ENCODE results near the gene UNC5B. TPM values are rescaled to one million over a fixed set of nuclear protein-coding genes. Genes with fewer than 3 reads are reported as not detected.

The UNC5B gene
- total RNA-seq, 1 donor from 2014 or later, result not detected

- Mint-ChIP-seq H3K9me3 (no peaks in the 10 kb centered on the region), H3K27me3 (ENCODE audit: low read depth) (no peaks in the 10 kb centered on the region), H3K4me3 (ENCODE audit: low read depth) (no peak overlapping the region), H3K36me3 (ENCODE audit: low read depth) (no peaks in the 10 kb centered on the region), H3K27ac (no peak overlapping the region), H3K4me1 (ENCODE audit: low read depth) (no peaks in the 10 kb centered on the region)
- intact Hi-C loops (cut with micrococcal nuclease), result no loop called here
- DNase-seq (ENCODE audit: low spot score), result no peak
These were observed 121.9 kb downstream of the UNC5B start for GRCh38 chr10:71334221-71334791.

- Mint-ChIP-seq H3K27me3 (ENCODE audit: low read depth) (no peaks in the 10 kb centered on the region), H3K36me3 (ENCODE audit: low read depth) (no peaks in the 10 kb centered on the region), H3K4me3 (ENCODE audit: low read depth) (no peak overlapping the region), H3K9me3 (no peaks in the 10 kb centered on the region), H3K4me1 (ENCODE audit: low read depth) (no peaks in the 10 kb centered on the region), H3K27ac (no peak overlapping the region)
- intact Hi-C loops (cut with micrococcal nuclease), result no loop called here
- no peak for DNase-seq (ENCODE audit: low spot score)
These were observed 122.9 kb downstream of the UNC5B start for GRCh38 chr10:71335173-71335708.

GRCh38 chr10:71336632-71337031, 124.3 kb downstream of the UNC5B start:
- Mint-ChIP-seq H3K9me3 (no peaks in the 10 kb centered on the region), H3K27me3 (ENCODE audit: low read depth) (no peaks in the 10 kb centered on the region), H3K4me3 (ENCODE audit: low read depth) (no peak overlapping the region), H3K27ac (no peak overlapping the region), H3K36me3 (ENCODE audit: low read depth) (no peaks in the 10 kb centered on the region), H3K4me1 (ENCODE audit: low read depth) (no peaks in the 10 kb centered on the region)
- intact Hi-C loops (cut with micrococcal nuclease), result no loop called here
- DNase-seq (ENCODE audit: low spot score), result no peak

GRCh38 chr10:71337219-71337701, 124.9 kb downstream of the UNC5B start:
- Mint-ChIP-seq H3K4me3 (ENCODE audit: low read depth) (no peak overlapping the region), H3K36me3 (ENCODE audit: low read depth) (no peaks in the 10 kb centered on the region), H3K27me3 (ENCODE audit: low read depth) (no peaks in the 10 kb centered on the region), H3K27ac (no peak overlapping the region), H3K9me3 (no peaks in the 10 kb centered on the region), H3K4me1 (ENCODE audit: low read depth) (no peaks in the 10 kb centered on the region)
- intact Hi-C loops (cut with micrococcal nuclease), result no loop called here
- DNase-seq (ENCODE audit: low spot score), result no peak

GRCh38 chr10:71338728-71339495, 126.5 kb downstream of the UNC5B start:
- H3K27ac Mint-ChIP-seq, result no peak overlapping the region
- no peaks in the 10 kb centered on the region for H3K9me3 Mint-ChIP-seq
- H3K4me1 Mint-ChIP-seq (ENCODE audit: low read depth), result no peaks in the 10 kb centered on the region
- no peak overlapping the region for H3K4me3 Mint-ChIP-seq (ENCODE audit: low read depth)
- no peak for DNase-seq (ENCODE audit: low spot score)
- H3K36me3 Mint-ChIP-seq (ENCODE audit: low read depth), result no peaks in the 10 kb centered on the region
- H3K27me3 Mint-ChIP-seq (ENCODE audit: low read depth), result no peaks in the 10 kb centered on the region
- intact Hi-C loops (cut with micrococcal nuclease), result no loop called here

DNA sequence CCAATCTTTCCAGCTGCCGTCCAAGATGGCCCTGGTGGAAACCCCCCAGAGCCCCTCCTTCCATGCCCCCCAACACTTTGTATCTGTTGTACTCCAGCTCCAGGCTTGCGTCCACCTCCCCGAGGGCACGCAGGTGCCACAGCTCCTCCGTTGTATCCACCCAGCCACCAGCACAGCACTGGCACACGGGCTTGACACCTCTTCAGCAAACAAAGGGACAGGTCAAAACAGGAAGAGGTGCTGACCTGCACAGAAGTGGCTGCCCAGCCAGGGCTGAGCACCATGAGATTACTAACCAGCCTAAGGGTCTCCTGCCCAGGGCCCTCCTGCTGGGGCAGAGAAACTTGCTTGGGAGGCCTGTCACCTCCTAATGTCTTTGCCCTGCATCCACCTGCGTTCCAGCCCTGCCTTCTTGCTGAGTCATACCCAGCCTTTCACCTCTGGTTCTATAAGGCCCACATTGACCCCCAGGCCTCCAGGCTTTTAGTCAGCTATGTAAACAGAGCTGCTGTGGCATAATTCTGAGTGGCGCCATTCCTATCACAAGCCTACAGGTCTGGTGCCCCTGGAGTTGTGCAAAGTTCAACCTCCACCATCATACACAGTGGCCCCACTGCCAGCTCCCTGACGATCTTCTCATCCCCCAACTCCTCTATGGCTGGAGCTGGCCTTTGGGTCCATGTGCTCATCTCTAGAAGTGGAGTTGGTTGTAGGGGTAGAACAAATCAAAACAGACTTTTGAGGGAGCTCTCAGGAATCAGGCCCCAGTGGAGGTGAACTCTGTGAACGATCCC, 127.6 kb downstream of the UNC5B start:
- intact Hi-C loops (cut with micrococcal nuclease), result no loop called here
- Mint-ChIP-seq H3K4me1 (ENCODE audit: low read depth) (no peaks in the 10 kb centered on the region), H3K36me3 (ENCODE audit: low read depth) (no peaks in the 10 kb centered on the region), H3K4me3 (ENCODE audit: low read depth) (no peak overlapping the region), H3K27me3 (ENCODE audit: low read depth) (no peaks in the 10 kb centered on the region), H3K27ac (no peak overlapping the region), H3K9me3 (no peaks in the 10 kb centered on the region)
- no peak for DNase-seq (ENCODE audit: low spot score)

DNA sequence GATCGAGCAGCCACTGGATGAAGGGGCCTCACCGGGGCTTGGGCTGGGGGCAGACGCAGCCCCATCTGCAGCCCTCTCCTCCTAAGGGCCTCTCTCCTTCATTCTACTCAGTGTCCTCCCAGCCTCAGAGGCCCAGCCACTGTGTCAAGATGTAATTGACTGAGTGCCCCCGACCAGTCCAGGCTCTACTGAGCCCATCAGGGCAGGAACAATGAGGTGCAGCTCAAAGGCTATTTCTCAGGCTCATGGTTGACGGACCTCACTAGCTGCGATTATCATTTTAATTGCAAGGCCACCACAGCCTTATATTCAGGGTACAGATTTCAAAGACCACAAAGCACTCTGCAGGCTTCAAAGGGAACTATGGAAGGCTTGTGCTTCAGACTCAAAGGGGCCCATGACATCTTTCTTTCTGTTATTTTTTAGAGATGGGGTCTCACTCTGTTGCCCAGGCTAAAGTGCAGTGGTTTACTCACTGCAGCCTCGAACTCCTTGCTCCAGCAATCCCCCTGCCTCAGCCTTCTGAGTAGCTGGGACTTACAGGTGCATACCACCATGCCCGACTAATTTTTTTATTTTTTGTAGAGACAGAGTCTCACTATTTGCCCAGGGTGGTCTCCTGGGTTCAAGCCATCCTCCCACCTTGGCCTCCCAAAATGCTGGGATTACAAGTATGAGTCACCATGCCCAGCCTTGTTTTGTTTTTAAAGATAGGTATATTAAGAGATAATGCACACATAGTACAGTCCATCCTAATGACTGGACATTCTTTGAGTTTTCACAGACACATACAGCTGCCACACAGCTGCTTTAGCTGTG, 130.4 kb downstream of the UNC5B start:
- H3K4me3 Mint-ChIP-seq (ENCODE audit: low read depth), result no peak overlapping the region
- H3K27ac Mint-ChIP-seq, result no peak overlapping the region
- H3K36me3 Mint-ChIP-seq (ENCODE audit: low read depth), result no peaks in the 10 kb centered on the region
- intact Hi-C loops (cut with micrococcal nuclease), result no loop called here
- no peaks in the 10 kb centered on the region for H3K9me3 Mint-ChIP-seq
- no peaks in the 10 kb centered on the region for H3K4me1 Mint-ChIP-seq (ENCODE audit: low read depth)
- no peak for DNase-seq (ENCODE audit: low spot score)
- H3K27me3 Mint-ChIP-seq (ENCODE audit: low read depth), result no peaks in the 10 kb centered on the region

- Mint-ChIP-seq H3K4me1 (ENCODE audit: low read depth) (no peaks in the 10 kb centered on the region), H3K4me3 (ENCODE audit: low read depth) (no peak overlapping the region), H3K9me3 (no peaks in the 10 kb centered on the region), H3K27ac (no peak overlapping the region), H3K27me3 (ENCODE audit: low read depth) (no peaks in the 10 kb centered on the region), H3K36me3 (ENCODE audit: low read depth) (no peaks in the 10 kb centered on the region)
- intact Hi-C loops (cut with micrococcal nuclease), result no loop called here
- no peak for DNase-seq (ENCODE audit: low spot score)
These were observed 131.0 kb downstream of the UNC5B start for GRCh38 chr10:71343392-71343773.

- no peak overlapping the region for H3K27ac Mint-ChIP-seq
- DNase-seq (ENCODE audit: low spot score), result no peak
- H3K4me3 Mint-ChIP-seq (ENCODE audit: low read depth), result no peak overlapping the region
- no peaks in the 10 kb centered on the region for H3K9me3 Mint-ChIP-seq
- H3K36me3 Mint-ChIP-seq (ENCODE audit: low read depth), result no peaks in the 10 kb centered on the region
- H3K27me3 Mint-ChIP-seq (ENCODE audit: low read depth), result no peaks in the 10 kb centered on the region
- intact Hi-C loops (cut with micrococcal nuclease), result no loop called here
- no peaks in the 10 kb centered on the region for H3K4me1 Mint-ChIP-seq (ENCODE audit: low read depth)
These were observed 132.0 kb downstream of the UNC5B start for GRCh38 chr10:71344154-71344925.

DNA sequence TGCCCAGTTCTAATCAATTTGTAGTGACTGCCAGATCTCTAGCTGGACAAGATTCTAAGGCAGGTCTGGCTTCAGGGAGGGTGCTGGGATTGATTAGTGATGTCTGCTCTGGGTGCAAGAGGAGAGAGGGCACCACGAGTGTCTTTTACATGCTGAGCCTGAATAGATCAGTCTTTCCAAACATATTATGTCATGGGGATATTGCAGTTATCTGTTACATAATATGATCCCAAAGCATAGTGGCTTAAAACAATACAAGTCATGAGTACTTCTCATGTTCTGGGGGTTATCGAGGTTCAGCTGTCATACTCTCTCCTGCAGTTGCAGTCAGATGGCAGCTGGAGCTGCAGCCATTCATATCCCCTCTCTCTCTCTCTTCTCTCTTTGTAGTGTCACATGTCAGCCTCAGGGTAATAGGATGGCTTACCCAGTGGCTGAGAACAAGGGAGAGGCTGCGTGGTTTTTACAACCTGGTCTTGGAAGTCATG, 132.7 kb downstream of the UNC5B start:
- H3K27me3 Mint-ChIP-seq (ENCODE audit: low read depth), result no peaks in the 10 kb centered on the region
- H3K4me1 Mint-ChIP-seq (ENCODE audit: low read depth), result no peaks in the 10 kb centered on the region
- H3K9me3 Mint-ChIP-seq, result no peaks in the 10 kb centered on the region
- intact Hi-C loops (cut with micrococcal nuclease), result no loop called here
- no peak overlapping the region for H3K4me3 Mint-ChIP-seq (ENCODE audit: low read depth)
- H3K36me3 Mint-ChIP-seq (ENCODE audit: low read depth), result no peaks in the 10 kb centered on the region
- no peak for DNase-seq (ENCODE audit: low spot score)
- no peak overlapping the region for H3K27ac Mint-ChIP-seq

DNA sequence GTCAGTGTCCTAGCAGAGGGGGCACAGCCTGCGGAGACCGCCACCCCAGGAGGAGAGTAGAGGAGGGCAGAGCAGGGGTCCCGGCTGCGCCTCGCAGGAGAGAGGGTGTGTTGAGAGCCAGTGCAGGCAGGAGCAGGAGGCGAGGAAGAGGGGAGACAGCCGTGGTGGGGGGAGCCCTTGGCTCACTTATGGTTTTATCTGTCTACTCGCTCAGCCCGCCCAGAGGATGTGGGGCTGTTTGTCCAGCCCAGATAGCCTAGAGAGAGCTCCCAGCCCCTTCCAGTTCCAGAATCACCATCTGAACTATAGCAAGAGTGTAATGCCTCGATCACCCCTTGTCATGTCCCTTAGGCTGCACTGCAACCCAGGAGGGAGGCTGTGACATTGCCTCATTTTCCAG, 133.3 kb downstream of the UNC5B start:
- DNase-seq (ENCODE audit: low spot score), result no peak
- Mint-ChIP-seq H3K9me3 (no peaks in the 10 kb centered on the region), H3K4me3 (ENCODE audit: low read depth) (no peak overlapping the region), H3K27ac (no peak overlapping the region), H3K36me3 (ENCODE audit: low read depth) (no peaks in the 10 kb centered on the region), H3K27me3 (ENCODE audit: low read depth) (no peaks in the 10 kb centered on the region), H3K4me1 (ENCODE audit: low read depth) (no peaks in the 10 kb centered on the region)
- intact Hi-C loops (cut with micrococcal nuclease), result no loop called here

DNA sequence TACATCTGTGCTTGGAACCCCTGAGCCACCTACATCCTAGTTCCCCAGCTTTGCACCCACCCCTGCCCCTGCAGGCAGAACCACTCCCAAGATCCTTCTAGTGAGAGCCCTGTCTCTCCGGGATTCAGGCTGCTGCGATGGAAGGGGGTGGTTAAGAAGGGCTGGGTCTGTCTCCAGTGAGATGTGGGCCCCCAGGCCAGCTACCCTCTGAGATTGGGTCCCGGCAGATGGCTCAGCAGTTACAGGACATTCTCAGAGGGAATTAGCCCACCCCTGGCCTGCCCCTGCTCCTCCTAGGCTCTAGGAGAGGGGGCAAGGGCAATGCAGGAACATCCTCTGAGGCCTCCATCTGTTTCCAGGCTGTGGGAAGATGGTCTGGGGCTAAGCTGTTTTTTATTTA, 134.4 kb downstream of the UNC5B start:
- Mint-ChIP-seq H3K36me3 (ENCODE audit: low read depth) (no peaks in the 10 kb centered on the region), H3K4me1 (ENCODE audit: low read depth) (no peaks in the 10 kb centered on the region), H3K27me3 (ENCODE audit: low read depth) (no peaks in the 10 kb centered on the region), H3K9me3 (no peaks in the 10 kb centered on the region), H3K27ac (no peak overlapping the region), H3K4me3 (ENCODE audit: low read depth) (no peak overlapping the region)
- no peak for DNase-seq (ENCODE audit: low spot score)
- intact Hi-C loops (cut with micrococcal nuclease), result no loop called here
